Measurements from ENCODE around the gene RAVER1. TPM values are rescaled to one million over a fixed set of nuclear protein-coding genes. Genes with fewer than 3 reads are reported as not detected.
"Not testable (repeated sequence)": the region's sequence is repeated elsewhere in the genome, so short reads cannot be mapped to it uniquely, and the experiment has no call there.

The RAVER1 gene
- total RNA-seq, 4 donors from 2014 or later: 10.0 to 15.9 (median 11.8) TPM

GRCh38 chr19:10378124-10378523 is 44.8 kb upstream of the RAVER1 start:
- no peak for DNase-seq
- in situ Hi-C loops (cut with MboI; ENCODE audit: low sequenced_read_pairs in 4 of 4): loop anchor here in 3 of 4 donors (25.0 kb wide), 1 partner anchor 441 kb away; the partner anchor contains the start of gene OLFM2 (in 3 of the 3)

GRCh38 chr19:10377140-10377640 is 43.9 kb upstream of the RAVER1 start:
- H3K27ac ChIP-seq; H3K9me3 ChIP-seq; ATAC-seq; DNase-seq; H3K4me3 ChIP-seq; intact Hi-C loops (cut with DNase I; ENCODE audit: low total_unique reads); H3K27me3 ChIP-seq: not testable (repeated sequence)
- in situ Hi-C loops (cut with MboI; ENCODE audit: low sequenced_read_pairs in 4 of 4): loop anchor here in 3 of 4 donors (25.0 kb wide), 1 partner anchor 440 kb away; the partner anchor contains the start of gene OLFM2 (in 3 of the 3)
- H3K4me1 ChIP-seq: peaks cover 10 to 14% of the 10 kb centered on the region in 2 donors
- peaks cover 0 to 20% of the 10 kb centered on the region in 2 donors for H3K36me3 ChIP-seq

More at GRCh38 chr19:10378124-10378523, 44.8 kb upstream of the RAVER1 start:
- Histone ChIP-seq H3K27ac (no peak overlapping the region), H3K9me3 (no peaks in the 10 kb centered on the region), H3K4me3 (no peak overlapping the region), H3K4me1 (peaks cover 10 to 14% of the 10 kb centered on the region in 2 donors), H3K27me3 (no peaks in the 10 kb centered on the region), H3K36me3 (peaks cover 0 to 20% of the 10 kb centered on the region in 2 donors)
- no peak for ATAC-seq
- intact Hi-C loops (cut with DNase I; ENCODE audit: low total_unique reads): no loop called here
- TF ChIP-seq POLR2A (IDR thresholded peaks at IDR 0.05): no peak

GRCh38 chr19:10374931-10375330 is 41.6 kb upstream of the RAVER1 start:
- Histone ChIP-seq H3K27ac (no peak overlapping the region), H3K9me3 (no peaks in the 10 kb centered on the region), H3K36me3 (peaks cover 0 to 20% of the 10 kb centered on the region in 2 donors), H3K27me3 (no peaks in the 10 kb centered on the region), H3K4me3 (no peak overlapping the region), H3K4me1 (peaks cover 6 to 10% of the 10 kb centered on the region in 2 donors)
- TF ChIP-seq CTCF (IDR thresholded peaks at IDR 0.05 in 4 of 5, conservative IDR thresholded peaks at IDR 0.05 in 1 of 5) (no peak), POLR2A (IDR thresholded peaks at IDR 0.05) (no peak)
- ATAC-seq (no peak), DNase-seq (no peak)
- in situ Hi-C loops (cut with MboI; ENCODE audit: low sequenced_read_pairs in 4 of 4) (loop anchor here in 3 of 4 donors (25.0 kb wide), 1 partner anchor 438 kb away; the partner anchor contains the start of gene OLFM2 (in 3 of the 3)), intact Hi-C loops (cut with DNase I; ENCODE audit: low total_unique reads) (no loop called here)

- Histone ChIP-seq H3K9me3 (no peaks in the 10 kb centered on the region), H3K27me3 (no peaks in the 10 kb centered on the region), H3K4me1 (no peaks in the 10 kb centered on the region), H3K27ac (no peak overlapping the region), H3K36me3 (peaks cover 0 to 26% of the 10 kb centered on the region in 2 donors), H3K4me3 (no peak overlapping the region)
- TF ChIP-seq POLR2A (IDR thresholded peaks at IDR 0.05) (no peak), CTCF (IDR thresholded peaks at IDR 0.05 in 4 of 5, conservative IDR thresholded peaks at IDR 0.05 in 1 of 5) (no peak)
- in situ Hi-C loops (cut with MboI; ENCODE audit: low sequenced_read_pairs in 4 of 4): no loop called here
- intact Hi-C loops (cut with DNase I; ENCODE audit: low total_unique reads): no loop called here
- ATAC-seq: no peak
- DNase-seq: no peak
Measured at GRCh38 chr19:10372690-10373089, 39.4 kb upstream of the RAVER1 start.

- TF ChIP-seq CTCF (IDR thresholded peaks at IDR 0.05 in 4 of 5, conservative IDR thresholded peaks at IDR 0.05 in 1 of 5) (no peak), POLR2A (IDR thresholded peaks at IDR 0.05) (no peak)
- ATAC-seq: no peak
- H3K4me3 ChIP-seq: no peak overlapping the region
- in situ Hi-C loops (cut with MboI; ENCODE audit: low sequenced_read_pairs in 4 of 4): no loop called here
- H3K27me3 ChIP-seq: no peaks in the 10 kb centered on the region
- H3K36me3 ChIP-seq: peaks cover 0 to 51% of the 10 kb centered on the region in 2 donors
- no peak overlapping the region for H3K27ac ChIP-seq
- intact Hi-C loops (cut with DNase I; ENCODE audit: low total_unique reads): no loop called here
- no peaks in the 10 kb centered on the region for H3K4me1 ChIP-seq
- no peak for DNase-seq
- H3K9me3 ChIP-seq: no peaks in the 10 kb centered on the region
Measured at GRCh38 chr19:10368101-10368803, 34.9 kb upstream of the RAVER1 start.

GRCh38 chr19:10366950-10367512 is 33.7 kb upstream of the RAVER1 start:
- peaks cover 0 to 62% of the 10 kb centered on the region in 2 donors for H3K36me3 ChIP-seq
- H3K27ac ChIP-seq; H3K27me3 ChIP-seq; DNase-seq; H3K4me3 ChIP-seq; in situ Hi-C loops (cut with MboI; ENCODE audit: low sequenced_read_pairs in 4 of 4); intact Hi-C loops (cut with DNase I; ENCODE audit: low total_unique reads); H3K9me3 ChIP-seq; H3K4me1 ChIP-seq; ATAC-seq: not testable (repeated sequence)

Data from gastrocnemius medialis (tissue), 4 donors.